CD4-positive, alpha-beta T cell treated with Interferon gamma for 1 hour (primary cell): ENCODE measurements around the gene BTBD9.
A peak's percentile ranks its signal among the peaks of the same experiment; 100 is the strongest.

Experiments
- DNase-seq: peaks from one replicate; pipeline ENCODE4 v3.0.0-alpha.2; 2020

The BTBD9 gene

DNA sequence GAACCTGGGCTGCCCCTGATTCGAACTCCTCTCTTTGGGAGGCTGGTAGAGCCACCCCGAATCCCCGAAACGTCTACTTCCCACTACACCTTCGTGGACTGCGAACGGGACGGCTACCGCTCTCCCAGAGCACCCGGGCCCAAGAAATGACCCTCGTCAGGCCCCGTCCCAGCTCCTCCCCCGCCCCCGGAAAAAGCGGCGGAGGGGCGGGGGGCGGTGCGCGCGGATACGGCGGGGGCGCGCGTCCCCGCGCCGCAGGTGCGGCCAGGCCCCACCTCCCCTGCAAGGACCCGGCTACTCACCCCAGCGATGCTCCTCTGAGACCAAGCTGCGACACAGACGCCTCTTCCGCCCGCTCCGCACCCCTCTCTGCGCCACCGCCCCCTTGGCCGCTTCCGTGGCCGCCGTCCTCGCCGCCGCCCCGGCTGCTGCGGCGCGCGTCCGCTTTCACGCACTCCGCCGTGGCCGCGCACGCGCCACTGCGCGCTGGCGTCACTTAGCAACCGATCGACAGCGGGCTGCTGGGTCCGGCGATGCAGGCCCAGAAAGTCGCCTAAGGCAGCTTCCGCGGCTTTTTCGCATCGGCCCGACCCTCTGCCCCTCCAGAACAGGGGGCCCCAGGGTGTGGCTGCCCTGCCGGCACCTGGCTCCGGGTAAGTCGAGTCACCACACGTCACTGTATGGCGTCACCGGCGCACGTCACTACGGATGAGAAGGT is at the start of gene BTBD9:
Gene BTBD9, minus strand, starts transcription at position 432 of the 718 bp plus-strand sequence.
- peak; percentile 89 for DNase-seq

DNA sequence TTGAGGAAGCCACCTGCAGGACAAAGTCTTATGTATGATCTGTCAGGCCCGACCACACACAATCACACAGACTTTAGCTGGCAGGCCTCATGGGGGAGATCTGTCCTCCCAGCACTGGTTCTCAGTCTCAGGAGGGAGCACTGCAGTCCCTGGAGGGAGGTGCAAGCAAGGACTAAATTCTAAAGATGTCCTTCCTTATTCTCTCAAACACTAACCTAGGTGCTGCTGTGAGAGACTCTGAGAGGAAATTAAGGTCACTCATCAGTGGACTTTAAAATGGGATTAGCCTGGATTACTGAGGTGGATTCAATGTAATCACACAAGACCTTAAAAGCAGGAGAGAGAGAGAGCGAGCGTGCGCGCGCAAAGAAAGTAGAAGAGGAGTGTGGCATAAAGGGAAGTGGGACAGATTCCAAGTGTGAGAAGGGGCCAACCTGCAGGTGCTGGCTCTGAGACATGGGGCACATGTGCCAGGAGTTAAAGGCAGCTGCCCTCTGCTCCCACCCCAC is 48.9 kb upstream of the BTBD9 start:
- DNase-seq = peak; percentile 20

DNA sequence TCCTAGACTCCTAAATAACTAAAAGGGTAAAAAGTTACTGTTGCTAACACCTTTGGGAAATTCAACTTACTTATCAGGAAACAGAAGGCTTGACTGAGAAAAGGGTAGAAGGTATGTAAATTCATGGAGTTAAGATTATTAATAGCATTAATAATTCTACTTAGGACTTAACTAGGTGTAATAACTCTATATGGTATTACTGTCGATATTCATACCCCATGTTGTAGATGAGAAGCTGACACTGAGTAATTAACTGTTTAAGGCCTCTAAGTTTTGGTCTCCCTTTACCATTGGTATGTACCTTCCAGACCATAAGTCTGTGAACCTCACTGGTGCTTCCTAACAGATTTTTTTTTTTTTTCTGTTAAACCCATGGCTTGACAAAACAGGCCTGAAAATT is 47.8 kb upstream of the BTBD9 start:
- DNase-seq = no peak

DNA sequence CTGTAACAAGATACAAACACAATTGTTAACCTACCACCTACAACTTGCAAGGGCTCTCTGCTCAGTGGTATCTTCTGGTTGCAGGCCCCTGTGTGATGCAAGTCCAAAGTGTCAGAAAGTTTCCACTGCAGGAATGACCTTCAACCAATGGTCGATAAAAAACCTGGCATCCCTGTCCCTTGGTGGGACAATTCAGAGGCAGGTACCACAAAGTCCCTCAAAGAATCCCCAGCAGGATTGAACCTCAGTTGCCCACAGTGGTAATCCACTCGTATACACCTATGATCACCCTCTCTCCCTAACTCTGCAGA is 47.3 kb upstream of the BTBD9 start:
- no peak for DNase-seq

DNA sequence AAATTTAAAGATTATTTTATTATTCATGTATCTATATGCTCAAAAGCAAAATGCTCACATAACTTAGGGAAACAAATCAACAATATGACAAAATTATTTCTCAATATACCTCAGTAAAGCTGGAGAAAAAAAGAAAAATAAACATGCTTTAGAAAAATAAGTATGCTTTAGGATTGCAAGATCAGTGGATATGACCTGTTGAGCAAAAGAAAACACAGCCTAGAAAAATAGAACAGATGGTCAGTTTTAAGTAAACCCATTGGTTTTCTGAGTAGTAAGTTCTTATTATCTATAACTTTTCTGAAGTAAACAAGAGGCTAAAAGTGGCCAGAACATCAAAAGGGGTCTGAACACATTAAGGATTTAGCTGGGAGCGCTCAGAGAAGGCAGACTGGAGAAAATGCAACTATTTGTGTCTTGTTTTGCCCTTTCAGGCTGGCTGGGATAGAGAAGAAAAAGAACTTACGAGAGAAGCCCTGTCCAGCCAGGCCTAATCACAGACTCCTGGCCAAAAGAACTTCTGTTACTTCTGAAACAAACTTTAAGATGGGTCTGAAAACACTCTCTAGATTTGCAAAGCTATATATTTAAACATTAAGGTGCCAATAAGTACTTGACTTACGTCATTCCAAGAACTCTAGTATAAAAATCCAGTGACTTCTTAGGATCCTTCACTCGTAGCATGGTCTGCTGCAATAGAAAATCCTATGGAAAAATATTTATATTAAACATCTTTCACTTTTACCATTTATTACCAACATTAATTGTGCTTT is 46.7 kb upstream of the BTBD9 start:
- no peak for DNase-seq

DNA sequence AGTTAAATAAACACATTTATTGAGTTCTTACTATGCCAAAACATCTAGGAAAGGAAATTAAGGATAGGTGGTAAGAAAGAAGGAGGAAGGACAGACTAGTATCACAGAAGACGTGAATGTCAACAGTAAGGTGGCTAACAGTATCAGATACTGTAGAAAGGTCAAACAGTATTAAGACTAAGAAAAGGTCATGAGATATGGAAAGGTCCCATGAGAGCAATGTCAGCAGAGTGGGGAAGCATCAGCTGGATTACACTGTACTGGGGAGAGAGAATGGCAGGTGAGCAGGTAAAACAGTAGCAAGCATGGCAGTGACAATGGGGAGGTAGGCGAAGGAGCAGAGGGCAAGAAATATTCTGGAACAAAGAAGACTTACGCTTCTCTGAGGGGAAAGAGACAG is 45.2 kb upstream of the BTBD9 start:
- no peak for DNase-seq

DNA sequence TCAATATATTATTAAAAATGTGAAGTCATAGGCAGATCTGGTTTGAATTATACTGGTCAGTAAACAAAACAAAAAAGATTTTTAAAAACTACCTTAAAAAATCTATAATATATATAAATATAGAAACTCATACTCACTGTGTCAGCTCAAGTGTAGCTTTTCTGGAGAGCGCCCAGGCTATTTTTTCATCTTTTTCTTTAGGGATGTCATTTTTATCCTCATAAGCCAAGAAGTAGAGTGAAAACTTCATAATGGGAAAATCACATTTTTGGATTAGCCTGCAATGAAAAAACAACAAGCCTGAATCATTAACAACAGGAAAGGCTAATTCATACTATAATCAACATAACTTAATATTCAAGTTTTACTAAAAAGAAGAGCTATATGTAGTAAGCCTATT is 44.5 kb upstream of the BTBD9 start:
- DNase-seq = no peak

DNA sequence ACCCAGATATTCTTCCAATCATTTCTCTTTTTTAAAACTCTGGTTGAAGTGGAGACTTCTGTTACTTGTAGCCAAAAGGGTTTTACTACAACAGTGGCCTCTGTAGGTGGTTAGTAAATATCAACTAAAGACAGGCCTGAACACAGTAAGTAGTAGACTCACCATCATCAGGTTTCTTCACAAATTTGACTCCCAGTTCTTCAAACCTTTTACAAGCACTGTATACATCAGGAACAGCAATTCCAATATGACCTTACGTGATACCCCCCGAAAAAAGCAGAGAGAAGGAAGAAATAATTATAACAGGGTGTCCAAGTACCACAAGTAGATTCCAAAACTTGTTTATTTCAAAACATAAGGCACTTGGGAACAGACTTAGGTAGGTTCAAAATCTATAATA is 42.1 kb upstream of the BTBD9 start:
- DNase-seq = no peak

DNA sequence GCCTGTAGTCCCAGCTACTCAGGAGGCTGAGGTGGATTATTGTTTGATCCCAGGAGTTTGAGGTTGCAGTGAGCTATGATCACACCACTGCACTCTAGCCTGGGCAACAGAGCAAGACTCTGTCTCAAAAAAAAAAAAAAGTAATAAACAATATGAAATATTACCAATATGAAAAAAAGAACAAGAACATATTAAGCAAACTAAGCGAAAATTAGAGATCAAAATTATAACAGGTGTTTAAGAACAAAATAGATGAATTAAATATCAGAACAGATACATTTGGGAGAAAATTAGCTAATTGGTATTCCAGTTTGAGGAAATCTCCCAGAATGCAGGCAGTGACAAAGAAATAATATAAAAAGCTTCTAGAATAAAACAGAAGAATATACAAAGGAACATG is 39.9 kb upstream of the BTBD9 start:
- DNase-seq = no peak

DNA sequence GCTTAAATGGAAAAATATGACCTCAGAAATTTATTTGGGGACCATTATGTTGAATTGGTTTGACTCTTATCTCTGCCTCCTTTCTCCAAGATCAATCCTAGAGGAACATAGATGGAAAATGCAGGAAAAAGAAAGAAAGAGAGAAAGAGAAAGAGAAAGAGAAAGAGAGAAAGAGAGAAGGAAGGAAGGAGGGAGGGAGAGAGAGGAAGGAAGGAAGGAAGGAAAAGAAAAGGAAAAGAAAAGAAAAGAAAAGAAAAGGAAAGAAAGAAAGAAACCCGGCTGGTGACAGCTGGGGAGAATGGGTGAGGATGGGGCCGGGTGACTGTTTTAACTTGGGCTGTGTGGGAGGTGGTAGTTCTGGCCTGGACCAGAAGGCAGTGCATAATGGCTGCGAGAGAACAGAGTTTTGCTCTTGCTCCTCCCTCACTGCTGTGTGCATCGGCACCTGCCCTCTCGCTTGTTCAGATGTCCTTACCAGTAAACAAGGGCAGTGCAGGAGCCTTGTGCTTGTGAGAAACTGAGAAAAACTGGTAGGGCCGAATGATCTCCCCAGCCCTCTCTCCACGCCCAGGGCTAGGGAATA is 38.5 kb upstream of the BTBD9 start:
- no peak for DNase-seq

DNA sequence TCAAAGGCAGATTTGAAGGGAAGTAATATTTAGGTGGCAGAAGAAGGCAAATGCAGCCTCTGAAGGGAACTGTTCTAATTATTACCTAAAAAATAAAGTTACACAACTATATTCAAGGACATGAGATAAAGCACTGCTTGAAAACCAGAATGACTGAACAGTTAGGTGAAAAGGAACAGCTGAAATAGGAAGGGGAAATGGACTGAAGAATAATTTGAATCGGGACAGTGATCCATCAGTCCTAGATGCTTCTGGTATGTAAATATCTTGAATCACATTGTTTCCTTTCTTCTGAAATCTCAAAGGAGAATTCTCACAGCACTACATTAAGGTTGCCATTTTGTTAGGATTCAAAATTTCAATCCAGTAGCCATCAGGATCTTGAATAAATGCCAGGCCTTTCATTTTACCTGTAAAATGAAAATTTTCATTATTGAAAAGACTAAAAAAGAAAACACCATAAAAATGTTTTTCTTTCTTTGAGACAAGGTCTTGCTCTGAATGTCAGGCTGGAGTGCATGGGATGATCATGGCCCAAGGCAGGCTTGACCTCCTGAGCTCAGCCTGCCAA is 37.3 kb upstream of the BTBD9 start:
- no peak for DNase-seq

DNA sequence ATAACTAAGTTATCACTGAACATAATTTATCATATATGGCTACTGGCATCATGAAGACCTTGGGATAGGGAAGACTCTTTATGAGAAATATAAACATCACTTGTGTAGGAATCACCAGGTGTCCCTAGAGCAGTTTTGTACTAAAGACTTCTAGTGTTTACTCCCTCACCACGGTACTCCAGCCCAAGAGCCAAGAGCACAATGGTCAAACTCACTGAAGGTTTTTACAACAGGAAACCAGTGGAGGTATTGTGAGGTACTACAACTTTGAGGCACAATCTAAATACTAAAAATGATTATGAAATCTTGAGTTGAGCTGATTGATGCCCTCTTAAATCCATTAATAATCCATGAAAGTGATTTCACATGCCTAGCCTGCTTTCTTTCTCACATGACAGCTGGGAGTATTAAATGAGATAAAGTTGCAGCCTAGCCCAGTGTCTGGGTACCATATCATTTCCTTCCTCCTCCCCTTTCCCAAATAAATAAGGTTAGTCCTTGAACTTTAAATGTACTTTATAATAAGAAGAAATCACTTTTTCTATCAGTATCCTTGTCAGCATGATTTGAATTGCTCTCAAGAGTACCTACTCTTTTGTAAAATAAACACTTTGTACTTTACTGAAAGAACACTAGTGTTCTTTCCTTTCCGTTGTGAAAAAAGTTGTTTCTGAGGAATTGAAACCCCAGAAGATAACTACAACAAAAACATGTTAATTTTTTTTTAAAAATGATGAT is 36.7 kb upstream of the BTBD9 start:
- DNase-seq = no peak

DNA sequence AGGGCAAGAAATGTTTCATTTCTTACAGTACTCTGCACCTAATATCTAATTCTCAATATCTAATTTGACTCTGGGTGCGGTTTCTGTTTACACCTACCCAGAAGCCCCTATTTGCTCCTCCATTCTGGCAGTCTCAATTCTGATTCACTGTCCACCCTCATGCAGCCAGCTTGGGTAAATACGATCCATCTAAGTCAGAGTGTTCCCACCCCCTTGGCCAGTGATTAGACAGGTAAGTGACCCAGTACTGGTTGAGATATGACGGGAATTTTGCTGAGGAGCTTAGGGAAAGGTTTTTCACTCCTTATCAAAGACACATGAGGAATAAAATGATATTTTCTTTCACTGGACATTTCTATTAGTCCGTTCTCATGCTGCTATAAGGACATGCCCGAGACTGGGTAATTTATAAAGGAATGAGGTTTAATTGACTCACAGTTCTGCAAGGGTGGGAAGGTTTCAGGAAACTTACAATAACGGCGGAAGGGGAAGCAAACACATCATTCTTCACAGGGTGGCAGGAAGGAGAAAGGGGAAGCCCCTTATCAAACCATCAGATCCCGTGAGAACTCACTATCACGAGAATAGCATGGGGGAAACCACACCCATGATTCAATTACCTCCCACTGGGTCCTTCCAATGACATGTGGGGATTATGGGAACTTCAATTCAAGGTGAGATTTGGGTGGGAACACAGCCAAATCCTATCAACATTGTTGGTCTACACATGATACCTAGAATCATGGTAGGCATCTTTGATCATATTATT is 33.9 kb upstream of the BTBD9 start:
- DNase-seq = no peak

DNA sequence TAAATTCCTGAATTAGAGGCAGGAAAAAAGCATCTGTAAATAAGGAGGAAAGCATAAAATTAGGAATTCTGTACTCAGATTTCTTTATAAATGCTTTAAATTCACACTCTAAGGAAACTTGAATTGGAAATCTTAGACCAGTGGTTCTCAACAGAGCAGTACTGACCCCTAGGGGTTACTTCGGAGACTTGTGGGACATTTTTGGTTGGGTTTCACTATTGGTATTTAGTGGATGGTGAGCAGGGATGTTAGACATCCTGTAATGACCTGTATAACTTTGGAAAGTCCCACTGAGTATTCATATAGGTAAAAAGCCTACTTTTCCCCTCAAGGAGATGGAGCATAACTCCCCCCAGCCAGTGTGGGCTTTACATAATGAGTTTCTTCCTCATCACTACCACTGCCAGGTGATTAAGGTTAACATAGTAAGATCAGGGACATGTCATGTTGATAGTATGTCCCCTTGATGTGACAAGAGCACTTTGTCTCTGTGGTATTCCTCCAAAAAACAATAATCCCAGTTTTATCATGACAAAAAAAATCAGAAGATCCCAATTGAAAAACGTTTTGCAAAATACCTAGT is 32.2 kb upstream of the BTBD9 start:
- no peak for DNase-seq

DNA sequence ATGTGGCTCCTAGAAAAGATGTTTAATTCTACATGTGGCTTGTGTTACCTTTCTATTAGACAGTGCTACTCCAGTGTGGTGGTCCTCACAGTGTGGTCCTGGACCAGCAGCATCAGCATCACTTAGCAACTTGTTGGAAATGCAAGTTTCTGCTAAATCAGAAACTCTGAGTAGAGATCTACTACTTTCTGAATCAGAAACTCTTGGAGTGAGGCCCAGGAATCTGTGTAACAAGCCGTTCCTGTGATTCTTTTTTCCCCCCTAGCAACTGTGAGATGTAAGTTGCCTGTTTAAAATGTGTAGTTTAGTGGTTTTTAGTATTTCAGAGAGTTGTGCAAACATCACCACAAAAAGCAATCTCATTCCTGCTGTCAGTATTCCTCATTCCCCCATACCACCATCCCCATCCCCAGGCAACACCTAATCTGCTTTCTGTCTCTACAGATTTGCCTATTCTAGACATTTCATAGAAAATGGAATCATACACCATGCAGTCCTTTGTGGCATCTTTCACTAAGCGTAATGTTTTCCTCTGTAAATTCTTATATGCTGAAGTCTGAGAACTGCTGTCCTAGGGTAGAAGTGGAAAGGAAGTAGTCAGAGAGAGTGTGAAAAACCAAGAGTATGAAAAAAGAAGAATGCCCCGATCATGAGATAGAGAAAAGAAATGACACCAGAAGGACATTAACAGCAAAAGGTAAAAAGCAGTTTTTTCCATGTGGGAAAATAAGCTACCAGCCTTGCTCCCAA is 18.9 kb upstream of the BTBD9 start:
- no peak for DNase-seq

DNA sequence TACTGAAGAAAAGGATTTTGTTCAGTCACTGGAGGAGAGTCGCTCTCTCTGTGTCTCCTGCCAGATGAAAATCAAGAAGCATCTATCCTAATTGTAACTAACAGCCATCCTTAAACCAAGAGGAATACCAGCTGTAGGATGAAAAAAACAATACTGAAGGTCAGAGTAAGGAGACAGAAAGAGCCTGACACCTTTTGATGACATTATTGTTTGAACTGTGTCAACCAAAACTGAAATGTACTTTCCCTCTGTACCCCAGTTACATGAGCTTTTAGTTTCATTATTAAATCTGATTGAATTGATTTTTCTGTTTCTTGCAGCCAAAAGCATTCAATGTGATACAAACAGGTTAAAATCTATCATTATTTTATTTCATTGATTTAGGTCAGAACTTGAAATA is 17.2 kb upstream of the BTBD9 start:
- DNase-seq = no peak

DNA sequence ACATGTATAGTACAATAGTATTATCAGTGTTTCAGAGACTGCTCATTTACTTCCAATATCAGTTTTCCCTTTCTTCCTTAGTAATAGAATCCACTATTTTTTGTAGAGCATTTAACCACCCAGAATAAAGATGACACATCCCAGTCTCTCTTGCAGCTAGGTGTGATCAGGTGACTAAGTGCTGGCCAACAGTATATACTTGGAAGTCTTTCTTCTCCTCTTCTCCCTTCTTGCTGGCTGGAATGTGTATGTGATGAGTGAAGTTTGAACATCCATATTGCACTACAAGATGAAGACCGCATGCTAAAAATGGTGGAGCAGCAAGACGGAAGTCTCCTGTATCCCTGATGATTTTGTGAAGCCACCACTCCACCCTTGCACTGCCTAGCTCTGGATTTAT is 14.5 kb upstream of the BTBD9 start:
- no peak for DNase-seq

DNA sequence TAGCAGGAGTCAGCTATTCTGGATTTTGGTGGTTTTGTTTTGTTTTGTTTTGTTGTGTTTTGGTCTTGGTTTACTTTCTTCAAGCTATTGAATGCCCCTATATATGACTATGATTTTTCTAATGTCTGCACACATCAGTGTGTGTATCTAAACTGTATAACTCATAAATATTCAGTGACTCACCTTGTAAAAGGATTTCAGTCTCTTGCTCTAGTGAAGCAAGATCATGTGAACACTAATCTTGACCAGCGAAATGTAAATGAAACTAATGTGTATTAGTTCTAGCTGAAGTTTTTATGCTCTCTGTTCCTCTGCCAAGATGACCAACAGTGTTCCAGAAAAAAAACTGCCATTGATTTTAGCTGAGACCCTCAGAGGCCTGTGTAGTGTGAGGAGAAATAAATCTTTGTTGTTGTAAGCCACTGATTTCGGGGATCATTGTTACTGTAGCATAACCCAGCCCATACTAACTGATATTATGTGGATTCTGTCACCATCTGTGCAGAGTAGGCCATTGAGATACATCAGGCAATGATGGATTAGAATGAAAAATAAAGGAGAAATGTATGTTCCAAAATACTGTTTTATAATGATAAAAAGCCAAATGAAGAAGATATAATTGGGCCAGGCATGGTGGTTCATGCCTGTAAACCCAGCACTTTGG is 11.5 kb upstream of the BTBD9 start:
- no peak for DNase-seq

DNA sequence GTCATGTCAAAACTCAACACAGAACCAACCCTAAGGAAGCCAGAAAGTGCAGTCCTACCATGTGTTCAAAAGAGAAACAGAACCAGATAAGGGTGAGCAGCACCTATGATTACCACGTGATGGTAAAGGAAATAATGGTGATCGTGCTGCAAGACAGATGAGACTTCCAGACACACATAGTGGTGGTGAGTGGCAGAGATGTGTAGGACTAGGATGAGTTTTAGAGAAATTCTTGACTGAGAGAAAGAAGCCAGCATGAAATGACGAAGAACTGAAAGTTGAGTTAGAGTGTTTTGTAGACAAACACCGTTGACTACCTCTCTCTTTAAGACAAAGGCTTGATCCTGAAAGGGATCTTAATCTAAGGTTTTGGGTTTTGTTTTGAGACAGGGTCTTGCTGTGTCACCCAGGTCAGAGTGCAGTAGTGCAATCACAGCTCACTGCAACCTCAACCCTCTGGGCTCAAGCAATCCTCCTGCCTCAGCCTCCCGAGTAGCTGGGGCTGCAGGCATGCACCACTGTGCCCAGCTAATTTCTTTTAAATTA is 10.6 kb upstream of the BTBD9 start:
- DNase-seq = no peak

DNA sequence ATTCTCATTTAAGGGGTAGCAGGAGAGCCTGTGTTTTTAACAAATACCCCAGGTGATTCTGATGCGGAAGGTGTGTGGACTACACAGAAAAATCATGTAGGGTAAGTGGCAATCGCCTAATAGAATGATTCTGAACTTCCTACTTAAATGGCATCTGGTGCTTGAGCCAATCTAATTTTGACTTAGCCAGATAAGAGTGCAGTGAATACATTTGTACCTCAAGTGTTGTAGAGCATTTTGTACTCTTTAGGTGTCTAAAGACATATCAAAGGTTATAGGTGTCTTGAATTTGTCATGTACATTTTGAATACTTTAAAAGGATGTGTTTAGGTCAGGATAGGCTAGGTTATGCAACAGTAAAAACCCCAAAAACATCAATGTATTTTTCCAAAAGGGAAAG is 10.0 kb upstream of the BTBD9 start:
- DNase-seq = no peak
